ENCODE measurements around the gene PADI6.

PADI6 gene

DNA sequence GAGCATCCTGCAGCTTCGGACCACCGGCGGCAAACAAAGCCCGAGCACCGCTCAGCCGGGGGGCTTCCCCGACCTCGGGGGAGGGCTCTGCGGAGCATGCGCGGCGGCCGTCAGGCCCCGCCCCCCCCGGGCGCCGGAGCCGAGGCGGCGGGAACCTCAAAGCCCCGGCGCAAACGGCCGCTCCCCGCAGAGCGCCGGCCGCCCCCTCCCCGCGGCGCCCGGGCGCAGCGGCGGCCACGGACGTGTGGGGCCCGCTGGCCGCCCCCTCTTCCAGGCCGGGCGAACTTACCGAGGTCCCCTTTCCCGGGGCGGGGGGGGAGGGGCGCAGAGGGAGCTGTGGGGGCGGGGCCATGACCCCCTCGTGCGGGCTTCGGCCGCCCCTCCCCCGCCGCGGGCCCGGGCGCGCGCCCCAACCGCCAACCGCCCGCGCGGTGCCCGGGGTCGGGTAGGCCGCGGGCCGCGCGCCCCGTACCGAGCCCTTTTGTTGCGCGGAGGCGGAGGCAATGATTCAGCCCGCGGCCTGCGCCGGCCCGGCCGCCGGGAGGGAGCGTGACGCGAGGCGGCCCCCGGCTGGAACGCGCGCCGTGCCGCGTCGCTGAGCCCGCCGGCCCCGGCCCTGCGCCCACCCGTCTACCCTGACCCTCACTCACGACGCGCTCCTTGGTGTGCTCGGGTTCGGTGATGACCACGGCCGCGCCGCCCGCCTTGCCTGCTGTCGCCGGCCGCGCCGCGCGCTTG is 65.8 kb downstream of the PADI6 start:
- peaks cover 26% of the 10 kb centered on the region for H3K36me3 Mint-ChIP-seq (ENCODE audit: low read depth)
- no peaks in the 10 kb centered on the region for H3K9me3 Mint-ChIP-seq
- DNase-seq: peak; percentile 61
- TF ChIP-seq, protein P1, sequence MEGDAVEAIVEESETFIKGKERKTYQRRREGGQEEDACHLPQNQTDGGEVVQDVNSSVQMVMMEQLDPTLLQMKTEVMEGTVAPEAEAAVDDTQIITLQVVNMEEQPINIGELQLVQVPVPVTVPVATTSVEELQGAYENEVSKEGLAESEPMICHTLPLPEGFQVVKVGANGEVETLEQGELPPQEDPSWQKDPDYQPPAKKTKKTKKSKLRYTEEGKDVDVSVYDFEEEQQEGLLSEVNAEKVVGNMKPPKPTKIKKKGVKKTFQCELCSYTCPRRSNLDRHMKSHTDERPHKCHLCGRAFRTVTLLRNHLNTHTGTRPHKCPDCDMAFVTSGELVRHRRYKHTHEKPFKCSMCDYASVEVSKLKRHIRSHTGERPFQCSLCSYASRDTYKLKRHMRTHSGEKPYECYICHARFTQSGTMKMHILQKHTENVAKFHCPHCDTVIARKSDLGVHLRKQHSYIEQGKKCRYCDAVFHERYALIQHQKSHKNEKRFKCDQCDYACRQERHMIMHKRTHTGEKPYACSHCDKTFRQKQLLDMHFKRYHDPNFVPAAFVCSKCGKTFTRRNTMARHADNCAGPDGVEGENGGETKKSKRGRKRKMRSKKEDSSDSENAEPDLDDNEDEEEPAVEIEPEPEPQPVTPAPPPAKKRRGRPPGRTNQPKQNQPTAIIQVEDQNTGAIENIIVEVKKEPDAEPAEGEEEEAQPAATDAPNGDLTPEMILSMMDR (IDR thresholded peaks at IDR 0.05): no peak
- H3K27ac Mint-ChIP-seq: no peak overlapping the region
- H3K27me3 Mint-ChIP-seq (ENCODE audit: low read depth, poor library complexity): peaks cover 33% of the 10 kb centered on the region
- peak overlapping the region; percentile 83 for H3K4me3 Mint-ChIP-seq
- peaks cover 55% of the 10 kb centered on the region for H3K4me1 Mint-ChIP-seq

DNA sequence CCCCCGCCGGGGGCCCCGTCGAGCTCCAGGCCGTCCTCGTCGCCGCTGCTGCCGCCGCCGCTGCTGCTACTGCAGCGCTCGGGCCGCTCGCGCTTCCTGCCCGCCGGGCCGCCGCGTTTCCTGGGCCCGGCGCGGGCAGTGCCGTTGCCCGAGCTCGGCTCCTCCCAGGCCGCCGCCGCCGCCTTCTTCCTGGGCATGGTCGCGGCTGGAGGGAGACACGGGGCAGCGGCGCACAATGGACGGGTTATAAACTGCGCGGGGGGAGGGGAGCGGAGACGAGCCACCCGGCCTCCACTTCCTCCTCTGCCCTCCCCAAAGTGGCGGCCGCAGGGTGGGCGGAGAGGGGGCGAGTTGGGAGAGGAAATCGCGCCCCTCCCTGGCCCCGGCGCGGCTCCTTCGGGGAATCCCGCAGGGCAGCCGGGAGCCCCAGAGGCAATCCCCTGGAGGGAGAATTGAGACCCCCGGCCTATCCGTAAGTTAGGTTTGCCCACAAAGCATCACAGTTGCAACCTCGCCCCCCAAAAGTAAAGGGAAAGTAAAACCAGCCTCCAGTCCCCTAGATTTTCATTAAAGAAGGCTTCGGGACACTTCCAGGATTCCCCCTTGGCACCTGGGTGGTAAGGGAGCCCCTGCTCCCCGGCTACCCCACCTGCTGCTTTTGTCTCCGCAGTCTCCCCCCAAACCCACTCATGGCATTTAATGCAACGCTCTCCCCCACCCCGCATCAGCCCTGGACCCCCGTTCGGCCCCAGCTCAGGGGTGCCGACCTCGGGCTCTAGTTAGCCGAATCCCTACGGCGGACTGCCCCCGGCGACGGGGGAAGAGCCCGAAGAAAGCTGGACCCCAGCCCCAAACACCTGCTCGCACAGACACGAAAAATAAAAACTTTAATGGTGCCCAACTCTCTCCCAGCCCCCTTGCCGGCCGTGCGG is 66.6 kb downstream of the PADI6 start:
- peak overlapping the region; percentile 98 for H3K27ac Mint-ChIP-seq
- H3K27me3 Mint-ChIP-seq (ENCODE audit: low read depth, poor library complexity): peaks cover 39% of the 10 kb centered on the region
- H3K4me3 Mint-ChIP-seq: peak overlapping the region; percentile 96
- TF ChIP-seq, protein P1 (IDR thresholded peaks at IDR 0.05): no peak
- peak; percentile 70 for DNase-seq
- H3K36me3 Mint-ChIP-seq (ENCODE audit: low read depth): peaks cover 18% of the 10 kb centered on the region
- H3K4me1 Mint-ChIP-seq: peaks cover 60% of the 10 kb centered on the region
- no peaks in the 10 kb centered on the region for H3K9me3 Mint-ChIP-seq

DNA sequence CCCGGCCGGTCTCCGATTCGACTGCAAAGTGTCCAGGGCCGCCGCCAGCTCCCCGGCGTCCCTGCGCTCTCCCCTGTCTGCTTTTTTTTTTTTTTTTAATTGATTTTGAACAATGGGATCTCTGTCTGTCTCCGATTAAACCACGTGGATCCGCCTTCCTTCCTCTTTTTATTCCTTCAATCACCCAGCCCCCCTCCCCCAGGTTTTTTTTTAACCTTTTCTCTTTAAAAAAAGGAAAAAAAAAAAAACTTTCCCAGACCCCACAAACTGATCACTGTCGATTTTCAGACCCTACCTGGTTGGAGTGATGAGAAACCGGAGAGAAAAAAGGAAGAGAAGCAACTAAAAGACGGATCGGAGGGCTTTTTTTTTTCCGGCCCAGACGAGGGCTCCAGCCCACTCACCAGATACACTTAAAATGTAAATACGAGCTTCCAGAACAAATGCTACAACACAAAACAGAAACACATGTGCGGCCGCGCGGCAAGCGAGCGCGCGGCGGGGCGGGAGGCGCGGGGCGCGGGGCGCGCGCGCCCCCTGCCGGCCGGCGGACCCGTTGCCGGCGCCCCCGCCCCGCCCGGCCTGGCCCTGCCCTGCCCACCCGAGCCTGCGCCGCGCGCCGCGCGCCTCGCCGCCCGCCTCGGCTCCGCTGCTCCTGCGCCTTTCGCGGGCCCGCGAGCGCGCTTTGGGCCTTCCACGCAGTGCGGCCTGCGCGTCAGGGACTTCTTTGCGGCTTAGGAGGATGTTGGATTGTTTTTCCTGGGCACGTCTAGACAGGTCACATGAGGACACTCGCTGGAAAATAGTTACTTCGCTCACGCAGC is 67.5 kb downstream of the PADI6 start, which contains the start of gene RCC2:
RCC2 (minus strand) TSS at position 428 of the 824 bp plus-strand sequence. CDS start 1,163 bp downstream, outside the sequence.
- Mint-ChIP-seq H3K36me3 (ENCODE audit: low read depth) (peaks cover 9% of the 10 kb centered on the region), H3K27me3 (ENCODE audit: low read depth, poor library complexity) (peaks cover 46% of the 10 kb centered on the region), H3K4me3 (peak within 1 kb of the TSS; percentile 96), H3K27ac (peak within 1 kb of the TSS; percentile 98), H3K4me1 (peaks cover 53% of the 10 kb centered on the region), H3K9me3 (no peaks in the 10 kb centered on the region)
- peak; percentile 74 for DNase-seq
- TF ChIP-seq, protein P1 (IDR thresholded peaks at IDR 0.05): no peak

DNA sequence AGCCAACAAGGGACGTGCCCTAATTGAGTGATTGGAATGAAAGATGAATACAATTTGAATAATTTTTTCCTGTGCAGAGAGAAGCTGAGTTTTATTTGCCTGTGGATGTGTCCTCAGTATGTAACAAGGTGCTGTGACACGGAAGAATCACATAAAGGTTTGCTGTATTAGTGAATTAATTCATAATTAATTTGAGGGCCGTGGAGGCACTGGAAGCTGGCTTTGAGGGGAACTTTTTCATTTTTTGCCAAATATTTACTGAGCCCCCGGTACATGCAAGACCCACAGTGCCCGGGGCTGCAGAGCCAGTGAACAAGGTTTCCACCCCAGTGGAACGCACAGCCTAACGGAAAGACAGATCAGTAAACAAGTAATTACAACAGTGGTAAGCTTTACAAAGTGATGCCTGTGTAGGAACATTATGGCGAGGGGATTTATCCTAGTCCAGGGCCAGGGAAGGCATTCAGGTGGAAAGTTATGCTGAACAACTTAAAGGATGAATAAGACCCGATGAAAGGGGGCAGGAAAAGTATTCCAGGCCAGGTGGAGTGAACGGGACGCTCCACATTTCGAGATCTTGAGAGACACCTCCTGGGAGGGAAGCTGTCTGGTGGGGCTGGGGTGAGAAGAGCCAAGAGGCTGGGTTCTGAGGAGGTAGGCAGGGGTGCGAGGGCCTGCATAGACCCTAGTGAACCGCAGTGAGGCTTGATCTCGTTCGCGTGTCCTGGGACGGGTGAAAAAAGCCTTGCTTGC is 68.3 kb downstream of the PADI6 start:
- peaks cover 46% of the 10 kb centered on the region for H3K27me3 Mint-ChIP-seq (ENCODE audit: low read depth, poor library complexity)
- H3K9me3 Mint-ChIP-seq: no peaks in the 10 kb centered on the region
- peaks cover 45% of the 10 kb centered on the region for H3K4me1 Mint-ChIP-seq
- H3K27ac Mint-ChIP-seq: no peak overlapping the region
- peaks cover 1% of the 10 kb centered on the region for H3K36me3 Mint-ChIP-seq (ENCODE audit: low read depth)
- DNase-seq: no peak
- TF ChIP-seq, protein P1 (IDR thresholded peaks at IDR 0.05): no peak
- H3K4me3 Mint-ChIP-seq: peak overlapping the region; percentile 96

DNA sequence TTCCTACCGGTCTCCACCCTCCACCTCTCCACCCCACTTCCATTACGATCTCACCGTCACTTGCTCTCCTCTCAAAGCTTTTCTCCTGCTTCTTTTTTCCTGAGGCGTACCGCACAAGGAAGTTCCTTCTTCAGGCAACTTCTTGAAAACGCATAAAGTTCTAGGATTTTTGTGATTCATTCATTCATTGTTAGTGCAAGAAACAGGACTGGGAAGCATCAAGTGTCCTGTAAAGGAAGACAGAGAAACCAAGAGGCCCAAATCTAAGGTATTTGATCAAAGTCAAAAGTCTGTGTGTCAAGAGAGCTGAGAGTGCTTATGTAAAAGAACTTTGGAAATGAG is 68.8 kb downstream of the PADI6 start:
- no peaks in the 10 kb centered on the region for H3K9me3 Mint-ChIP-seq
- H3K27me3 Mint-ChIP-seq (ENCODE audit: low read depth, poor library complexity): peaks cover 46% of the 10 kb centered on the region
- DNase-seq: no peak
- H3K4me1 Mint-ChIP-seq: peaks cover 39% of the 10 kb centered on the region
- no peak overlapping the region for H3K27ac Mint-ChIP-seq
- H3K4me3 Mint-ChIP-seq: peak overlapping the region; percentile 96
- no peaks in the 10 kb centered on the region for H3K36me3 Mint-ChIP-seq (ENCODE audit: low read depth)
- TF ChIP-seq, protein P1 (IDR thresholded peaks at IDR 0.05): no peak

Data from nephron progenitor cell (in vitro differentiated cells).